ENCODE data around the gene POTEC. TPM values are rescaled to one million over a fixed set of nuclear protein-coding genes. Genes with fewer than 3 reads are reported as not detected.
"Not testable (repeated sequence)": the region's sequence is repeated elsewhere in the genome, so short reads cannot be mapped to it uniquely, and the experiment has no call there.

Gene POTEC
- total and polyA plus RNA-seq, 2 donors from 2014 or later: not detected

GRCh38 chr18:14489256-14490014 lies 54.0 kb downstream of the POTEC start:
- not testable (repeated sequence) for FAIRE-seq

GRCh38 chr18:14488789-14489188 lies 54.6 kb downstream of the POTEC start:
- H3K27ac ChIP-seq (ENCODE audit: low read depth in 2 of 2, low read length in 2 of 2); H3K9ac ChIP-seq (ENCODE audit: low read length in 3 of 3); DNase-seq; H3K4me3 ChIP-seq (ENCODE audit: low read length in 3 of 3); H3K27me3 ChIP-seq (ENCODE audit: control insufficient read depth, insufficient read depth, low read length); H3K36me3 ChIP-seq (ENCODE audit: control insufficient read depth in 2 of 3, insufficient read depth in 3 of 3, low read length in 3 of 3); H3K4me1 ChIP-seq (ENCODE audit: control insufficient read depth in 2 of 3, insufficient read depth in 2 of 3, low read depth in 1 of 3, low read length in 3 of 3); H3K9me3 ChIP-seq (ENCODE audit: control insufficient read depth in 2 of 3, insufficient read depth in 1 of 3, low read length in 3 of 3); intact Hi-C loops (cut with DNase I); FAIRE-seq: not testable (repeated sequence)

More at GRCh38 chr18:14489256-14490014, 54.0 kb downstream of the POTEC start:
- H3K4me1 ChIP-seq (ENCODE audit: control insufficient read depth in 2 of 3, insufficient read depth in 2 of 3, low read depth in 1 of 3, low read length in 3 of 3); H3K27me3 ChIP-seq (ENCODE audit: control insufficient read depth, insufficient read depth, low read length); H3K9ac ChIP-seq (ENCODE audit: low read length in 3 of 3); H3K36me3 ChIP-seq (ENCODE audit: control insufficient read depth in 2 of 3, insufficient read depth in 3 of 3, low read length in 3 of 3); intact Hi-C loops (cut with DNase I); H3K4me3 ChIP-seq (ENCODE audit: low read length in 3 of 3); H3K27ac ChIP-seq (ENCODE audit: low read depth in 2 of 2, low read length in 2 of 2); H3K9me3 ChIP-seq (ENCODE audit: control insufficient read depth in 2 of 3, insufficient read depth in 1 of 3, low read length in 3 of 3); DNase-seq: not testable (repeated sequence)

GRCh38 chr18:14486926-14487580 lies 56.3 kb downstream of the POTEC start:
- H3K4me1 ChIP-seq (ENCODE audit: control insufficient read depth in 2 of 3, insufficient read depth in 2 of 3, low read depth in 1 of 3, low read length in 3 of 3); H3K9me3 ChIP-seq (ENCODE audit: control insufficient read depth in 2 of 3, insufficient read depth in 1 of 3, low read length in 3 of 3); H3K36me3 ChIP-seq (ENCODE audit: control insufficient read depth in 2 of 3, insufficient read depth in 3 of 3, low read length in 3 of 3); intact Hi-C loops (cut with DNase I); H3K27me3 ChIP-seq (ENCODE audit: control insufficient read depth, insufficient read depth, low read length); H3K27ac ChIP-seq (ENCODE audit: low read depth in 2 of 2, low read length in 2 of 2); DNase-seq; H3K9ac ChIP-seq (ENCODE audit: low read length in 3 of 3); H3K4me3 ChIP-seq (ENCODE audit: low read length in 3 of 3); FAIRE-seq: not testable (repeated sequence)

GRCh38 chr18:14479076-14479475 lies 64.3 kb downstream of the POTEC start:
- H3K27me3 ChIP-seq (ENCODE audit: control insufficient read depth, insufficient read depth, low read length); H3K9ac ChIP-seq (ENCODE audit: low read length in 3 of 3); DNase-seq; H3K27ac ChIP-seq (ENCODE audit: low read depth in 2 of 2, low read length in 2 of 2); H3K9me3 ChIP-seq (ENCODE audit: control insufficient read depth in 2 of 3, insufficient read depth in 1 of 3, low read length in 3 of 3); FAIRE-seq; H3K4me3 ChIP-seq (ENCODE audit: low read length in 3 of 3); H3K36me3 ChIP-seq (ENCODE audit: control insufficient read depth in 2 of 3, insufficient read depth in 3 of 3, low read length in 3 of 3); H3K4me1 ChIP-seq (ENCODE audit: control insufficient read depth in 2 of 3, insufficient read depth in 2 of 3, low read depth in 1 of 3, low read length in 3 of 3); intact Hi-C loops (cut with DNase I): not testable (repeated sequence)

- H3K9me3 ChIP-seq (ENCODE audit: control insufficient read depth in 2 of 3, insufficient read depth in 1 of 3, low read length in 3 of 3); H3K9ac ChIP-seq (ENCODE audit: low read length in 3 of 3); FAIRE-seq; H3K36me3 ChIP-seq (ENCODE audit: control insufficient read depth in 2 of 3, insufficient read depth in 3 of 3, low read length in 3 of 3); H3K27me3 ChIP-seq (ENCODE audit: control insufficient read depth, insufficient read depth, low read length); intact Hi-C loops (cut with DNase I); H3K27ac ChIP-seq (ENCODE audit: low read depth in 2 of 2, low read length in 2 of 2); H3K4me3 ChIP-seq (ENCODE audit: low read length in 3 of 3); H3K4me1 ChIP-seq (ENCODE audit: control insufficient read depth in 2 of 3, insufficient read depth in 2 of 3, low read depth in 1 of 3, low read length in 3 of 3): not testable (repeated sequence)
- peak in 1 of 5 donors; percentile 55 for DNase-seq
Measured at GRCh38 chr18:14475520-14475919, 67.9 kb downstream of the POTEC start.

- FAIRE-seq; H3K27me3 ChIP-seq (ENCODE audit: control insufficient read depth, insufficient read depth, low read length); H3K9me3 ChIP-seq (ENCODE audit: control insufficient read depth in 2 of 3, insufficient read depth in 1 of 3, low read length in 3 of 3); H3K27ac ChIP-seq (ENCODE audit: low read depth in 2 of 2, low read length in 2 of 2); H3K4me1 ChIP-seq (ENCODE audit: control insufficient read depth in 2 of 3, insufficient read depth in 2 of 3, low read depth in 1 of 3, low read length in 3 of 3); H3K36me3 ChIP-seq (ENCODE audit: control insufficient read depth in 2 of 3, insufficient read depth in 3 of 3, low read length in 3 of 3); H3K4me3 ChIP-seq (ENCODE audit: low read length in 3 of 3); H3K9ac ChIP-seq (ENCODE audit: low read length in 3 of 3); intact Hi-C loops (cut with DNase I): not testable (repeated sequence)
- DNase-seq: peak in 1 of 5 donors; percentile 62
Measured at GRCh38 chr18:14474752-14475151, 68.6 kb downstream of the POTEC start.

- FAIRE-seq; H3K4me3 ChIP-seq (ENCODE audit: low read length in 3 of 3); H3K27ac ChIP-seq (ENCODE audit: low read depth in 2 of 2, low read length in 2 of 2); H3K9me3 ChIP-seq (ENCODE audit: control insufficient read depth in 2 of 3, insufficient read depth in 1 of 3, low read length in 3 of 3); H3K9ac ChIP-seq (ENCODE audit: low read length in 3 of 3); H3K4me1 ChIP-seq (ENCODE audit: control insufficient read depth in 2 of 3, insufficient read depth in 2 of 3, low read depth in 1 of 3, low read length in 3 of 3); intact Hi-C loops (cut with DNase I); H3K27me3 ChIP-seq (ENCODE audit: control insufficient read depth, insufficient read depth, low read length); H3K36me3 ChIP-seq (ENCODE audit: control insufficient read depth in 2 of 3, insufficient read depth in 3 of 3, low read length in 3 of 3): not testable (repeated sequence)
- DNase-seq: peak in 1 of 5 donors; percentile 59
Measured at GRCh38 chr18:14474007-14474720, 69.2 kb downstream of the POTEC start.

Measured in kidney (tissue), 11 donors.